HepG2 (cell line): ENCODE results near the gene SPAG5. TPM values are rescaled to one million over a fixed set of nuclear protein-coding genes. Genes with fewer than 3 reads are reported as not detected.

ENCODE experiments used
- ATAC-seq: fragments of 200-7000 bp; cut with Tn5 transposase; 3 replicates; pipeline ENCODE4 v1.9.1; 2020; ENCODE audit warnings: mild to moderate bottlenecking, moderate library complexity
- BruUV-seq: library from RNA; stranded (reverse); fragments of 400-500 nt; replicated peaks from 2 replicates; lab custom pipeline; 2021; lab: Mats Ljungman, UMichigan
- CTCF ChIA-PET: fragments of 300-600 bp; formaldehyde crosslinking; extraction: SDS; loops from one replicate; lab custom pipeline; 2021; ENCODE audit warnings: low total read pairs, inconsistent platforms, low intra/inter-chr PET ratio; lab: Yijun Ruan, JAX
- POLR2A ChIA-PET: fragments of 350-600 bp; sonication (Branson Sonifier 250); formaldehyde crosslinking; loops from one replicate; lab custom pipeline; 2020; ENCODE audit warnings: antibody characterized with exemption, inconsistent platforms; lab: Yijun Ruan, JAX
- DNase-seq: peaks from one replicate; pipeline ENCODE4 v3.0.0-alpha.2; 2015; ENCODE audit warnings: low spot score
- FAIRE-seq: peaks from 3 replicates; lab custom pipeline; 2011; peaks lifted over from hg19 to GRCh38; lab: Jason Lieb, UNC
- H2AFZ ChIP-seq: one replicate; pipeline ENCODE4 v1.6.1; 2011; ENCODE audit warnings: low read length, inconsistent platforms
- H3K27ac ChIP-seq: fragments of 300-600 bp; 3 replicates; pipeline ENCODE4 v1.8.0; 2011; ENCODE audit warnings: mixed run types, mild to moderate bottlenecking, mixed read lengths, low read length, inconsistent platforms; ENCODE audit not compliant: insufficient read depth; ENCODE audit errors: extremely low read length
- H3K27me3 ChIP-seq, 2 experiments: fragments of 200-600 bp in 1 of 2; 2 replicates in 1 of 2; 3 replicates in 1 of 2; pipeline versions ENCODE4 v1.6.0 to v1.8.0; 2011; ENCODE audit warnings: low read length in 2 of 2, mild to moderate bottlenecking in 2 of 2, moderate library complexity in 2 of 2, inconsistent platforms in 1 of 2; ENCODE audit not compliant: insufficient read depth in 2 of 2, control insufficient read depth in 1 of 2
- H3K36me3 ChIP-seq, 2 experiments: fragments of 200-600 bp in 1 of 2; replicated peaks in 1 of 2; 2 replicates in 1 of 2; 3 replicates in 1 of 2; pipeline versions ENCODE4 v1.5.1 to v1.8.0; 2011; ENCODE audit warnings: low read length in 2 of 2, inconsistent platforms in 1 of 2; ENCODE audit not compliant: insufficient read depth in 2 of 2, control insufficient read depth in 1 of 2
- H3K4me1 ChIP-seq: 2 replicates; pipeline ENCODE4 v1.5.1; 2012; ENCODE audit warnings: low read length, inconsistent platforms; ENCODE audit not compliant: insufficient read depth
- H3K4me2 ChIP-seq: 2 replicates; pipeline ENCODE4 v1.6.0; 2011; ENCODE audit warnings: low read depth, low read length, inconsistent platforms
- H3K4me3 ChIP-seq, 3 experiments: fragments of 200-600 bp in 1 of 3; sonication (generic), shearing (Covaris generic) in 1 of 3; replicated peaks in 1 of 3; 2 replicates each; pipeline ENCODE4 v1.5.1; 2011 to 2016; ENCODE audit warnings: low read length in 3 of 3, inconsistent platforms in 2 of 3, low read depth in 2 of 3, mild to moderate bottlenecking in 2 of 3, control low read depth in 1 of 3, mixed read lengths in 1 of 3; ENCODE audit not compliant: insufficient read depth in 1 of 3
- H3K79me2 ChIP-seq: one replicate; pipeline ENCODE4 v1.6.1; 2011; ENCODE audit warnings: low read length, inconsistent platforms; ENCODE audit not compliant: insufficient read depth
- H3K9ac ChIP-seq: 2 replicates; pipeline ENCODE4 v1.6.0; 2011; ENCODE audit warnings: mild to moderate bottlenecking, low read depth, low read length, inconsistent platforms; ENCODE audit not compliant: insufficient read depth
- H3K9me3 ChIP-seq: 2 replicates; pipeline ENCODE4 v1.5.1; 2012; ENCODE audit warnings: mild to moderate bottlenecking, low read length
- H4K20me1 ChIP-seq: 2 replicates; pipeline ENCODE4 v1.6.0; 2011; ENCODE audit warnings: inconsistent platforms, mild to moderate bottlenecking, low read length, moderate library complexity; ENCODE audit not compliant: insufficient read depth
- HOXA5 ChIP-seq: sonication (generic); formaldehyde crosslinking; IDR thresholded peaks from 2 replicates; pipeline ENCODE4 v1.4.0; 2020; ENCODE audit warnings: missing genetic modification reagents
- NFATC3 ChIP-seq: sonication (generic); formaldehyde crosslinking; IDR thresholded peaks from 2 replicates; pipeline ENCODE4 v1.5.1; 2020; ENCODE audit warnings: mild to moderate bottlenecking, missing genetic modification reagents
- NFE2L1 ChIP-seq: sonication (generic); formaldehyde crosslinking; IDR thresholded peaks from 2 replicates; pipeline ENCODE4 v1.4.0; 2020; ENCODE audit warnings: missing genetic modification reagents, mild to moderate bottlenecking, borderline replicate concordance
- POLR2G ChIP-seq: fragments of 200-400 bp; formaldehyde crosslinking; IDR thresholded peaks from 2 replicates; pipeline ENCODE4 v1.6.1; 2018; ENCODE audit warnings: mild to moderate bottlenecking, low read depth, low read length, moderate library complexity
- SCMH1 ChIP-seq: sonication (generic); formaldehyde crosslinking; IDR thresholded peaks from 2 replicates; pipeline ENCODE4 v1.9.0; 2021; ENCODE audit warnings: missing genetic modification reagents, mild to moderate bottlenecking, borderline replicate concordance
- TBL1XR1 ChIP-seq: fragments of 150-350 bp; IDR thresholded peaks from 2 replicates; pipeline ENCODE4 v1.6.1; 2014; ENCODE audit warnings: borderline replicate concordance, low read length; ENCODE audit not compliant: partially characterized antibody
- ZNF24 ChIP-seq: fragments of 450-650 bp; IDR thresholded peaks from 2 replicates; pipeline ENCODE4 v1.6.1; 2017; ENCODE audit warnings: antibody characterized with exemption, mild to moderate bottlenecking
- ZNF326 ChIP-seq: sonication (generic); formaldehyde crosslinking; IDR thresholded peaks from 2 replicates; pipeline ENCODE4 v1.4.0; 2020; ENCODE audit warnings: missing genetic modification reagents, borderline replicate concordance
- ZNF556 ChIP-seq: sonication (generic); formaldehyde crosslinking; IDR thresholded peaks from 2 replicates; pipeline ENCODE4 v1.4.0; 2020; ENCODE audit warnings: mild to moderate bottlenecking, missing genetic modification reagents, borderline replicate concordance
- WGBS: methylation state at CpG from one replicate; pipeline ENCODE4 v1.1.6; 2017; ENCODE audit warnings: low lambda C conversion rate; 5-methylcytosine and 5-hydroxymethylcytosine counted together
- in situ Hi-C: cut with HindIII; loops from 2 replicates; pipeline ENCODE4 v1.10.0; 2017; ENCODE audit warnings: low pct_unique_long_range_greater_than_20kb; ENCODE audit not compliant: extremely low pct_ligation_motif_present
- intact Hi-C: fragments of 100-400 bp; cut with micrococcal nuclease; formaldehyde crosslinking; loops from one replicate; pipeline ENCODE4 v1.10.0; 2022; ENCODE audit not compliant: unreplicated experiment
- polyA plus RNA-seq, 8 experiments: library from polyadenylated mRNA; depleted of rRNA in 3 of 8; stranded (reverse) in 7 of 8; unstranded in 1 of 8; fragments of >200 nt; fragmentation: Illumina TruSeq in 4 of 8; extraction: Trizol in 4 of 8; gene quantifications; 2 replicates each; pipeline versions ENCODE4 v1.2.1 to v1.2.3, GENCODE V29; 2011 to 2016; ENCODE audit warnings: low read depth in 4 of 8, missing spikeins in 1 of 8, mixed read lengths in 1 of 8; ENCODE audit not compliant: insufficient read depth in 1 of 8
- total RNA-seq, 5 experiments: library from RNA; depleted of rRNA; stranded (reverse); fragments of >200 nt; fragmentation: Illumina TruSeq; extraction: Trizol; gene quantifications; 2 replicates each; pipeline ENCODE4 v1.2.3, GENCODE V29; 2016; ENCODE audit warnings: low read depth in 1 of 5
- TF ChIP-seq, protein P1 (sequence below): sonication (generic); formaldehyde crosslinking; conservative IDR thresholded peaks from 2 replicates; pipeline ENCODE4 v1.8.1; 2023; ENCODE audit warnings: missing genetic modification reagents
- TF ChIP-seq, protein P2 (sequence below): sonication (generic); formaldehyde crosslinking; IDR thresholded peaks from 2 replicates; pipeline ENCODE4 v1.5.0; 2020; ENCODE audit warnings: mild to moderate bottlenecking, missing genetic modification reagents

The SPAG5 gene
- total and polyA plus RNA-seq, 2 of the 13 experiments (the other 11 are each of a cell fraction or from before 2014, with no cell fraction given): 41.4 to 98.0 TPM

DNA sequence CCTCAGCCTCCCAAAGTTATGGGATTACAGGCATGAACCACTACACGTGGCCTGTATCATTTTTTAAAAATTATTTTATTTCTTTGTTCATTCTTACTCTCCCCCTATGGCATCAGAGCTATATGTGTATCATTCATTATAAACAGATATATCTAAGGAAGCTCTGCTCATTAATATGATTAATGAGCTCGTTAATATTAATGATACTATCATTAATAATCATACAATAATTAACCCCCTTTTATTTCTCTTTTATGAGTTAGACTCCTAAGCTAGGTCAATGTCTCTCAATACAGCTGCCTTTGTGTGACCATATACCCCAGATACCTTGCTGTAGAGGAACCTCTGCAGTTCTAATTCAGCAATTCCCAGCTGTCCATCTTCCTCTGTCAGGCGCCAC lies 19.6 kb upstream of the SPAG5 start (continued):
- TF ChIP-seq HOXA5 (CRISPR knock-in tag): no peak

DNA sequence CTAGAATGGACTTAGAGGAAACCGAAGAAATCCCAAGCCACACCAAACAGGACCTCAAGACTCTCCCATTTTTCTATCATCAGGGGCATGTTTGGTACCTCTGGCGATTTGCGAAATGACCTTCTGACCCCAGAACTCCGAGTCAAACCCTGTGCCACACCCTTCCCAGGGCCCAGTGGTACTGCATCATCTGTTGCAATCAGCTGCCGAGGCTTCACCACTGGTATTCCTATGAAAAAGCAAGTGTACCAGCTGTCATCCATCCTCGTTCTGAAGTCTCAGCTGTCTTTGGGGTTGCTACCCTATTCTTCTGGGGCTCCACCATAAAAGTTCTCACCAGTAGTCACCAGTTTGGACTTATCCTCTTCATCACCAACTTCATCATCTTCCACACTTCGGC lies 17.5 kb upstream of the SPAG5 start:
- CTCF ChIA-PET: no interaction called here
- Histone ChIP-seq H3K9me3 (no peaks in the 10 kb centered on the region), H2AFZ (no peak overlapping the region), H3K79me2 (no peaks in the 10 kb centered on the region), H4K20me1 (no peaks in the 10 kb centered on the region), H3K27me3 (no peaks in the 10 kb centered on the region), H3K4me1 (no peaks in the 10 kb centered on the region), H3K36me3 (peaks cover 49 to 75% of the 10 kb centered on the region in 2 experiments), H3K4me2 (no peak overlapping the region), H3K9ac (no peak overlapping the region), H3K4me3 (no peak overlapping the region), H3K27ac (no peak overlapping the region)
- BruUV-seq: no TSS peak
- no peak for ATAC-seq
- TF ChIP-seq ZNF24 (no peak), NFATC3 (CRISPR knock-in tag) (no peak), POLR2G (no peak), SCMH1 (CRISPR knock-in tag) (no peak), NFE2L1 (CRISPR knock-in tag) (no peak), ZNF556 (CRISPR knock-in tag) (no peak), TBL1XR1 (no peak), ZNF326 (no peak)
- TF ChIP-seq, protein P1, sequence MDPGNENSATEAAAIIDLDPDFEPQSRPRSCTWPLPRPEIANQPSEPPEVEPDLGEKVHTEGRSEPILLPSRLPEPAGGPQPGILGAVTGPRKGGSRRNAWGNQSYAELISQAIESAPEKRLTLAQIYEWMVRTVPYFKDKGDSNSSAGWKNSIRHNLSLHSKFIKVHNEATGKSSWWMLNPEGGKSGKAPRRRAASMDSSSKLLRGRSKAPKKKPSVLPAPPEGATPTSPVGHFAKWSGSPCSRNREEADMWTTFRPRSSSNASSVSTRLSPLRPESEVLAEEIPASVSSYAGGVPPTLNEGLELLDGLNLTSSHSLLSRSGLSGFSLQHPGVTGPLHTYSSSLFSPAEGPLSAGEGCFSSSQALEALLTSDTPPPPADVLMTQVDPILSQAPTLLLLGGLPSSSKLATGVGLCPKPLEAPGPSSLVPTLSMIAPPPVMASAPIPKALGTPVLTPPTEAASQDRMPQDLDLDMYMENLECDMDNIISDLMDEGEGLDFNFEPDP: no peak
- TF ChIP-seq, protein P2, sequence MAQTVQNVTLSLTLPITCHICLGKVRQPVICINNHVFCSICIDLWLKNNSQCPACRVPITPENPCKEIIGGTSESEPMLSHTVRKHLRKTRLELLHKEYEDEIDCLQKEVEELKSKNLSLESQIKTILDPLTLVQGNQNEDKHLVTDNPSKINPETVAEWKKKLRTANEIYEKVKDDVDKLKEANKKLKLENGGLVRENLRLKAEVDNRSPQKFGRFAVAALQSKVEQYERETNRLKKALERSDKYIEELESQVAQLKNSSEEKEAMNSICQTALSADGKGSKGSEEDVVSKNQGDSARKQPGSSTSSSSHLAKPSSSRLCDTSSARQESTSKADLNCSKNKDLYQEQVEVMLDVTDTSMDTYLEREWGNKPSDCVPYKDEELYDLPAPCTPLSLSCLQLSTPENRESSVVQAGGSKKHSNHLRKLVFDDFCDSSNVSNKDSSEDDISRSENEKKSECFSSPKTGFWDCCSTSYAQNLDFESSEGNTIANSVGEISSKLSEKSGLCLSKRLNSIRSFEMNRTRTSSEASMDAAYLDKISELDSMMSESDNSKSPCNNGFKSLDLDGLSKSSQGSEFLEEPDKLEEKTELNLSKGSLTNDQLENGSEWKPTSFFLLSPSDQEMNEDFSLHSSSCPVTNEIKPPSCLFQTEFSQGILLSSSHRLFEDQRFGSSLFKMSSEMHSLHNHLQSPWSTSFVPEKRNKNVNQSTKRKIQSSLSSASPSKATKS (CRISPR knock-in tag): no peak
- 89% methylated on average over 7 of the region's 7 CpGs for WGBS
- intact Hi-C loops: no loop called here
- no peak for DNase-seq
- no peak for FAIRE-seq
- in situ Hi-C loops: no loop called here
- POLR2A ChIA-PET: no interaction called here
